Measurements from ENCODE around the gene ILF2. TPM values are rescaled to one million over a fixed set of nuclear protein-coding genes. Genes with fewer than 3 reads are reported as not detected.
A peak's percentile ranks its signal among the peaks of the same experiment; 100 is the strongest.

Gene ILF2
- total RNA-seq, 4 donors from 2014 or later = 80.4 to 118 (median 105) TPM

DNA sequence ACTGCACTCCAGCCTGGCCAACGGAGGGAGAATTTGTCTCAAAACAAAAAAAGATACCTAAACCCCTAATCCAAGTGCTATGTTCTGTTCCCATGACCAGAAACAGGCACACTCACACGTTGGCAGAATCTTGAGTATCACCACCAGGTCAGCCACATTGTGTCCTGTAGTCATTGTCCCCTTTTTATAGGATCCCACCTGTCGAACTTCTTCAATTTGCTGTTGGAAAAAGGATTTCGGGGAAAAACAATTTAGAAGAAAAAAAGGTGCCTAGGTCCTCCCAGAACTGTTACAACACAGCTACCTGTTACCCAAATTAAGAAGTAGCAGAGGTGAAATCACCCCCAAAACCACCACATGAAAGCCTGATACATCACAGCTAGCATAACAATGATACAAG, 3.4 kb downstream of the ILF2 start:
- TF ChIP-seq, protein P1, sequence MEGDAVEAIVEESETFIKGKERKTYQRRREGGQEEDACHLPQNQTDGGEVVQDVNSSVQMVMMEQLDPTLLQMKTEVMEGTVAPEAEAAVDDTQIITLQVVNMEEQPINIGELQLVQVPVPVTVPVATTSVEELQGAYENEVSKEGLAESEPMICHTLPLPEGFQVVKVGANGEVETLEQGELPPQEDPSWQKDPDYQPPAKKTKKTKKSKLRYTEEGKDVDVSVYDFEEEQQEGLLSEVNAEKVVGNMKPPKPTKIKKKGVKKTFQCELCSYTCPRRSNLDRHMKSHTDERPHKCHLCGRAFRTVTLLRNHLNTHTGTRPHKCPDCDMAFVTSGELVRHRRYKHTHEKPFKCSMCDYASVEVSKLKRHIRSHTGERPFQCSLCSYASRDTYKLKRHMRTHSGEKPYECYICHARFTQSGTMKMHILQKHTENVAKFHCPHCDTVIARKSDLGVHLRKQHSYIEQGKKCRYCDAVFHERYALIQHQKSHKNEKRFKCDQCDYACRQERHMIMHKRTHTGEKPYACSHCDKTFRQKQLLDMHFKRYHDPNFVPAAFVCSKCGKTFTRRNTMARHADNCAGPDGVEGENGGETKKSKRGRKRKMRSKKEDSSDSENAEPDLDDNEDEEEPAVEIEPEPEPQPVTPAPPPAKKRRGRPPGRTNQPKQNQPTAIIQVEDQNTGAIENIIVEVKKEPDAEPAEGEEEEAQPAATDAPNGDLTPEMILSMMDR (IDR thresholded peaks at IDR 0.05) = no peak
- no peak for TF ChIP-seq POLR2A (IDR thresholded peaks at IDR 0.05)
- no peak overlapping the region for H3K4me3 ChIP-seq (ENCODE audit: low read depth, poor library complexity, severe bottlenecking)
- 81 to 89% methylated on average over 4 of the region's 4 CpGs for WGBS, 2 donors
- intact Hi-C loops (cut with DNase I; ENCODE audit: low total_unique reads) = loop anchor here (10.0 kb wide), 1 partner anchor 93 kb away; no protein-coding TSS in a partner anchor
- no peak for DNase-seq (ENCODE audit: low spot score in 2 of 2)

DNA sequence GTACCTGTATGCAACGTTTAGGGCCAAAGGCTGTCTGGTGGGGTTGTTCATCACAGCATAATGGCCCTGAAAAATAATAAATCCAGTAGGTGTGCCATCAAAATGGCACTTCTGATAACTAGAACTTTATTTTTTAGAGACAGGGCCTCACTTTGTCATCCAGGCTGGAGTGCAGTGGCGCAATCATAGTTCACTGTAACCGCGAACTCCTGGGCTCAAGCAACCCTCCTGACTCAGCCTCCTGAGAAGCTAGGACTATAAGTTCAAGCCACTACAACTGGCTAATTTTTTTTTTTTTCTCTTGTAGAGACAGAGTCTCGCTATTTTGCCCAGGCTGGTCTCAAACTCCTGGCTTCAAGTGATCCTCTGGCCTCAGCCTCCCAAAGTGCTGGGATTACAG, 7.6 kb downstream of the ILF2 start:
- H3K4me3 ChIP-seq (ENCODE audit: low read depth, poor library complexity, severe bottlenecking) = no peak overlapping the region
- intact Hi-C loops (cut with DNase I; ENCODE audit: low total_unique reads) = loop anchor here (10.0 kb wide), 1 partner anchor 88 kb away; no protein-coding TSS in a partner anchor
- 77 to 85% methylated on average over 5 of the region's 5 CpGs for WGBS, 2 donors
- TF ChIP-seq POLR2A (IDR thresholded peaks at IDR 0.05) = no peak
- TF ChIP-seq, protein P1 (IDR thresholded peaks at IDR 0.05) = no peak
- no peak for DNase-seq (ENCODE audit: low spot score in 2 of 2)

DNA sequence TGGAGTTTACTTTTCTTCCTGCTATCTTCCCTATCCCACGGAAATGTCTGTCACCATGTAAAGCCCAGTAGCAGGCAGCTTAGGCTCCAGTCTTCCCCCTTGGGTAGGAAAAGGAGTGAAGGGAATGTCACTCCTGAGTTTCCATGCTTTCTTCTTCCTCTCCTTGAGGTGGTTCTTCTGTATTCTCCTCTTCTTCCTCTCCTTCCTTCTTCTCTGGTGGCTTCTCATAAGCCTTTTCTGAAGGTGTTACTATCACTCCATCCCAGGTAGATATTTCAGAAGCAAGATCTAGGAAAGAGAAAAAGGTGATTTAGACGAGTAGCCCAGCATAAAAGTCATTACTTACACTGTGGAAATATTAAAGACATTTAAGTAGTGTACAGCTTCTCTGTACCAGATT, 8.5 kb downstream of the ILF2 start:
- WGBS, 2 donors = 57 to 58% methylated on average over 2 of the region's 2 CpGs
- no peak for DNase-seq (ENCODE audit: low spot score in 2 of 2)
- no peak overlapping the region for H3K4me3 ChIP-seq (ENCODE audit: low read depth, poor library complexity, severe bottlenecking)
- TF ChIP-seq, protein P1 (IDR thresholded peaks at IDR 0.05) = no peak
- TF ChIP-seq POLR2A (IDR thresholded peaks at IDR 0.05) = no peak
- intact Hi-C loops (cut with DNase I; ENCODE audit: low total_unique reads) = loop anchor here (10.0 kb wide), 1 partner anchor 87 kb away; no protein-coding TSS in a partner anchor

DNA sequence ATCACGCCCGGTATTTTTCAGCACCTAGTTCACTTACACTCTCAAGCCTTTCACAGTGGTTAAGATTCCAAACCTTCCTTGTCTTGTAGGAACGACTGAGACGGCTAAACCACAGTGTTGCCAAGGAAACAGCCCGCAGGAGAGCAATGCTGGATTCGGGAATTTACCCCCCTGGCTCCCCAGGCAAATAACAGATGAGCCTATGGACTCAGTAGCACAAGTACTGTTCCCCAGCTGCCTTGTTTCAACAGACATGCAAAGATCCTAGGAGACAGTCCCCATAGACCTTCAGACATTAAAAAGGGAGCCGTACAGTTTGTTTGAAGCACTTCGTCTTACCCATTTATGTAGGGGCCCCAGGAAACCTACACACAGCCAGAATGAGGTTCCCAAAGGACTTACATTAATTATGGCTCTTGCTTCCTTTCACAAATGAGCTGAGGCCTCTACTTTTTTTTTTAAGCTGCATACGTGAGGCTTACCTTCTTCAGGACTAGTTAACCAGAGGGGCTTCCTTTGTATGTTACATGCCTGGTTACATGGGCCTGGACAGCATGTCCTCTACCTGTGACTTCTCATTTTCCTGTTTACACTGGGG, 9.6 kb downstream of the ILF2 start:
- H3K4me3 ChIP-seq (ENCODE audit: low read depth, poor library complexity, severe bottlenecking) = no peak overlapping the region
- WGBS, 2 donors = 58 to 62% methylated on average over 8 to 9 of the region's 9 CpGs
- no peak for DNase-seq (ENCODE audit: low spot score in 2 of 2)
- intact Hi-C loops (cut with DNase I; ENCODE audit: low total_unique reads) = loop anchor here (10.0 kb wide), 1 partner anchor 86 kb away; no protein-coding TSS in a partner anchor
- TF ChIP-seq, protein P1 (IDR thresholded peaks at IDR 0.05) = no peak
- no peak for TF ChIP-seq POLR2A (IDR thresholded peaks at IDR 0.05)

DNA sequence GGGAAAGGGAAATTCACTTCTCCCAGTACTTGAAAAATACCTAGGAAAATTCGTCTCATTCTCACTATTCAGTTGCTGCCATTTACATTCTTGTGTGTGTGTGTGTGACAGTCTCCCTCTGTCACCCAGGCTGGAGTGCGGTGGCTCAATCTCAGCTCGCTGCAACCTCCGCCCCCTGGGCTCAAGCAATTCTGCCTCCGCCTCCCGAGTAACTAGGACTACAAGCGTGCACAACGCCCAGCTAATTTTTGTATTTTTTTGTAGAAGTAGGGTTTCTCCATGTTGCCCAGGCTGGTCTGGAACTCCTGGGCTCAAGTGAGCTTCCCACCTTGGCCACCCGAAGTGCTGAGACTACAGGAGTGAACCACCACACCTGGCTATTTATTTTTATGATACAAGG, 11.1 kb downstream of the ILF2 start:
- H3K4me3 ChIP-seq (ENCODE audit: low read depth, poor library complexity, severe bottlenecking) = no peak overlapping the region
- WGBS, 2 donors = 71 to 81% methylated on average over 9 of the region's 9 CpGs
- intact Hi-C loops (cut with DNase I; ENCODE audit: low total_unique reads) = loop anchor here (10.0 kb wide), 1 partner anchor 85 kb away; no protein-coding TSS in a partner anchor
- TF ChIP-seq POLR2A (IDR thresholded peaks at IDR 0.05) = no peak
- no peak for DNase-seq (ENCODE audit: low spot score in 2 of 2)

DNA sequence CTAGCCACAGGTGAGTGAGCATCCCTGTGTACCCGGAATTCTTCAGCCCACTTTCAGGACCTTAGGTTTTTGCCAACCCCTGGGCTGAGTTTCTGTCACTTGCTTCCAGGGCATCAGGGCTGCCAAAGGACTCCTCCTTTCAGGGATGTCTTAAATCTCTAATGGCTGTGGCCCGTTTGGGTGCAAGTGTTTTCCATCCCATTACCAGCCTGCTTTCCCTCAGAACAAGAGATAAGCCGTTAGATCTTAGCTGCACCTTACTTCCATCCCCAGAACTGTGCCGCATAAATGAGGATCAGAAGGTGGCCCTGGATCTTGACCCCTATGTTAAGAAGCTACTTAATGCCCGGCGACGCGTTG, 11.6 kb downstream of the ILF2 start:
- H3K4me3 ChIP-seq (ENCODE audit: low read depth, poor library complexity, severe bottlenecking) = peak overlapping the region; percentile 55
- 34 to 36% methylated on average over 8 of the region's 8 CpGs for WGBS, 2 donors
- DNase-seq (ENCODE audit: low spot score in 2 of 2) = no peak
- TF ChIP-seq, protein P1 (IDR thresholded peaks at IDR 0.05) = no peak
- no peak for TF ChIP-seq POLR2A (IDR thresholded peaks at IDR 0.05)
- intact Hi-C loops (cut with DNase I; ENCODE audit: low total_unique reads) = no loop called here
